Activated CD8-positive, alpha-beta memory T cell treated with anti-CD3 and anti-CD28 coated beads, Interleukin-2, amount 50 U/mL, for 1 hour (primary cell): Measurements from ENCODE around the gene RASA3.
"Not testable (repeated sequence)": the region's sequence is repeated elsewhere in the genome, so short reads cannot be mapped to it uniquely, and the experiment has no call there.

Experiments
- DNase-seq: peaks from one replicate; pipeline ENCODE4 v3.0.0-alpha.2; 2020; ENCODE audit errors: extremely low read depth

RASA3 gene

GRCh38 chr13:114114006-114114640 is 18.3 kb downstream of the RASA3 start:
- no peak for DNase-seq

DNA sequence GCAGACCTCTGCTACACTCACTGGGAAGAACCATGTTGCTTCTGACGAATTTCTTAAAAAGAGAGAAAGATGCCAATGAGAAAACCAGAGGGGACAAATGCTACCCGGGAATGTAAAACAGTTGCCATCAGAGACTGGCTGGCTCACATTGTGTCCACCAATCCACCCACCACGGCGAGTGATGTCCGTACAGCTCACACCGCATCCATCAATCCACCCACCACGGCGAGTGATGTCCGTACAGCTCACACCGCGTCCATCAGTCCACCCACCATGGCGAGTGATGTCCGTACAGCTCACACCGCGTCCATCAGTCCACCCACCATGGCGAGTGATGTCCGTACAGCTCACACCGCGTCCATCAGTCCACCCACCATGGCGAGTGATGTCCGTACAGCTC is 19.0 kb downstream of the RASA3 start:
- DNase-seq = not testable (repeated sequence)

- no peak for DNase-seq
These were observed 19.5 kb downstream of the RASA3 start for GRCh38 chr13:114112826-114113322.

DNA sequence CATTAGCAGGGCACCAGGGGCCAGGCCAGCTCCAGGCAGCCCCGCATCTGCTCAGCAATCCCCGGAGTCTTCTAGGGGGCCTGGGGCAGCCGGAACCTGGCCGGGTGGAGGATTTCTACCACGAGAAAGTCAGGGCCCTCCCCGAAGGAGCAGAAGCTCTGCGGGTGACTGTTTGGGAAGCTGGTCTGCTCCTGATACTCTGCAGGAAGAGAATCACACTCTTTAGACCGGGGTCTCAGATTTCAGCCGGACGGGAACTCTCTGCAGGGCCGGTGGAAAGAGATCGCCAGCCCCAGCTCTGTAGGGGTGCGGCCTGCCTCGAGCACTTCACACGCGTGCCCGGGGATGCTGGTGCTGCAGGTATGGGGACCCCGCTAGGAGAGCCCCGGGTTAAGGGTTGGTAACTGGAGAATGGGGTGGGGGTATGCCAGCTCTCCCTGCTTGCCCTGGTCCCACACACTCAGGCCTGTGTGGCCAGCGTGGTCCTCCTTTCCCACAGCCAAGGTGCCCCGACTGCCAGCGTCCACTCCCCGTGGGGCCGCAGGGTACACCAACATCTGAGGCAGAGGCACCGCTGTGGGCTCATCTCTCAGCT is 20.1 kb downstream of the RASA3 start:
- no peak for DNase-seq

DNA sequence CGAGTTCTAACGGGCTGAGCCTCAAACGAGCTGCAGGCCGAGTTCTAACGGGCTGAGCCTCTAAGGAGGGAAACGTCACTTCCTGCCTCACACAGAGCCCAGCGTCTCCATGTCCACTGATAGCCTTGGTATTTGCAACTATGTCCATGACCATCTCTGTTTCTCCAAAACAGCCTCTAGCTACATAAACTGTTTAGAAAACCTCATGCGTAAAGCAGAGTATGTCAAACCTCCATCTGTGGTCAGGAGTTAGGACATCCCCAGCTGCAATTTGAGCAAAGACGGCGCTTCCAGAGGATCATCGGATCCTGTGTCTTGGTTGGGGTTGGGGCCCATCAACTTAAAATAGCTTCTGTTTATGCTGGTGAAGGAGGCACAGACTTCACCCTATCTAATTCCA is 20.8 kb downstream of the RASA3 start:
- DNase-seq = no peak

- not testable (repeated sequence) for DNase-seq
These were observed 21.6 kb downstream of the RASA3 start for GRCh38 chr13:114110830-114111189.

- DNase-seq = peak; percentile 65
These were observed 22.2 kb downstream of the RASA3 start for GRCh38 chr13:114110091-114110829.

GRCh38 chr13:114109641-114110041 is 22.8 kb downstream of the RASA3 start:
- DNase-seq = no peak

DNA sequence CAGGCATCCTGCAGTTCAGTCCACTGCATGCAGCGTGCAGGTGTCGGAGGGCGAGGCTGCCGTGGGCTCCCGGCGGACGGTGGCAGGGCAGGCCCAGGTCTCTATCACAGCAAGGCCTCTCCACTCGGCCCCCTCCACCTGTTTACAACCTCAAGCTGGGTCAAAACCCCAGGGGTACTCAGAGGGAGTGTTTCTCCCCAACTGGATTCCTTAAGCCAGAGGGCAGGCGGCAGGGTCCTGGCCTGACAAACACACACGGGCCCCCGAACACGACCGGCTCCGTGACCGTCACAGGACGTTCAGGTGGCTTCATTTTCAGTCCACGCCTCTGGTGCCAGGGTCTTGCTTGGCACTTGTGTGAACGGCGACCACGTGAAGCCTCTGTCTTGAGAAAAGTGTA is 23.5 kb downstream of the RASA3 start:
- DNase-seq = no peak

DNA sequence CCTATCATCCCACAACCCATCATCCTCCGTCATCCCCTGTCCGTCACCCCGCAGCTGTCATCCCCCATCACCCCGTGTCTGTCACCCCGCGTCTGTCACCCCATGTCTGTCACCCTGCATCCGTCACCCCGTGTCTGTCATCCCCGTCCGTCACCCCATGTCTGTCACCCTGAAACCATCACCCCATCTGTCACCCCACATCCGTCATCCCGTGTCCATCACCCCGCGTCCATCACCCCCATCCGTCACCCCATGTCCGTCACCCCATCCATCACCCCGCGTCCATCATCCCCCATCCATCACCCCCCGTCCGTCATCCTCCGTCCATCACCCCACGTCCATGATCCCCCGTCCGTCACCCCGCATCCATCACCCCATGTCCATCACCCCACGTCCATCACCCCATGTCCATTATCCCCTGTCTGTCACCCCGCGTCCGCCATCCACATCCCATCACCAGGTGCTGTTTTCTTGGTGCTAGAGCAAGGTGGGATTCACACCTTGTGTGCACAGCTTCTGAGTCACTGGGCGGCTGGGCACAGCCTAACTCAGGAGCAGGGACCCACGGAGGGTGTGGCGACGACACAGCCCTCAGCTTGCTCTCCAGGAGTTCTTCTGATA is 24.2 kb downstream of the RASA3 start:
- DNase-seq = no peak

DNA sequence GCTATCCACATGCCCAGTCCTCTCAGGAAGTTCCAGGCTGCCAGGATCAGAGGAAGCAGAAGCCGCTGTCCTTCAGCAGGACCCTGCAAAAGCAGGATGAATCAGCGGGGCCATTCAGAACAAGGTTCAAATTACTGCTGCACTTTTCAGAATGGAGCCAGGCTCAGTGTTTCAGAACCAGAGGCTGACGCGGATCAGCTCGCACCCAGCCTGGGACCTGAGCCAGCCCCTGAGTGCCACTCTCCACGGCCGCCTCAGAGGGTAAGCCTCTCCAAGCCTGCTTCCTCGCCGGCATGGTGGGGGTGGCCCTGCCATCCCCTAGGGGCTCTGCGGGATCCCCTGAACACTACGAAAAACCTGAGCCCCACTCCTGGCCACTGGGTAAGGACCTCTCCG is 24.7 kb downstream of the RASA3 start:
- DNase-seq = no peak

GRCh38 chr13:114106991-114107685 is 25.3 kb downstream of the RASA3 start:
- DNase-seq = no peak

- DNase-seq = no peak
These were observed 25.9 kb downstream of the RASA3 start for GRCh38 chr13:114106526-114106925.

DNA sequence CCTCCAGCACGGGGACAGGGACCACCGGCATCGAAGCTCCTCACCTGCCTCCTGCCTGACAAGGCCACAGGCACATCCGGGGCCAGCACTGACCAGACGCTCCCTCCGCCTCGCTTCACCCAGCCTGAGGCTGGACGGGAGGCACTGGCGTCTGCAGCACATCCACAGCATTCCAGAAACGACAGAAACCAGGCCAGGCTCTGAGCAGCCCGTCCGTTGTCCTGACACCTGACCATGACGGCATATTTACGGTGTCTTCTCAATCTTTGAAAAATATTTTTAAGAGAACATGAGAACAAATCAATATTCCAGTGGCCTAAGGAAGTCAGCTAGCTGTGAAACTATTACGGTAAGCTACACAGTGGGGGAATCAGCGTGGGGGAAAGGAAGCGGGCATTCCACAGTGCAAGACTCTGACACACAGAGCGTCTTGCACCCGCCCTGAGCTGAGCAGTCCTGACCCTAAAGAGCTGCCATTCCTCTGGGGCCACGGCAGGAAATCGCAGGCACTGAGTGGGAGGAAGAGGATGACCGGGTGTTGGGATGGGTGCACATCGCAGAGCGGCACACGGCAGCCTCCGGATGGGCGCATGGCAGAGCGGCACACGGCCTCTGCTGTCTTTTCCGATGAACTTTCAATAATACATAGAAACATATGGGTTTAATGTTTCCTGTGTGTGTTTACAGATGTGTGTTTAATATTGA is 26.8 kb downstream of the RASA3 start:
- no peak for DNase-seq

DNA sequence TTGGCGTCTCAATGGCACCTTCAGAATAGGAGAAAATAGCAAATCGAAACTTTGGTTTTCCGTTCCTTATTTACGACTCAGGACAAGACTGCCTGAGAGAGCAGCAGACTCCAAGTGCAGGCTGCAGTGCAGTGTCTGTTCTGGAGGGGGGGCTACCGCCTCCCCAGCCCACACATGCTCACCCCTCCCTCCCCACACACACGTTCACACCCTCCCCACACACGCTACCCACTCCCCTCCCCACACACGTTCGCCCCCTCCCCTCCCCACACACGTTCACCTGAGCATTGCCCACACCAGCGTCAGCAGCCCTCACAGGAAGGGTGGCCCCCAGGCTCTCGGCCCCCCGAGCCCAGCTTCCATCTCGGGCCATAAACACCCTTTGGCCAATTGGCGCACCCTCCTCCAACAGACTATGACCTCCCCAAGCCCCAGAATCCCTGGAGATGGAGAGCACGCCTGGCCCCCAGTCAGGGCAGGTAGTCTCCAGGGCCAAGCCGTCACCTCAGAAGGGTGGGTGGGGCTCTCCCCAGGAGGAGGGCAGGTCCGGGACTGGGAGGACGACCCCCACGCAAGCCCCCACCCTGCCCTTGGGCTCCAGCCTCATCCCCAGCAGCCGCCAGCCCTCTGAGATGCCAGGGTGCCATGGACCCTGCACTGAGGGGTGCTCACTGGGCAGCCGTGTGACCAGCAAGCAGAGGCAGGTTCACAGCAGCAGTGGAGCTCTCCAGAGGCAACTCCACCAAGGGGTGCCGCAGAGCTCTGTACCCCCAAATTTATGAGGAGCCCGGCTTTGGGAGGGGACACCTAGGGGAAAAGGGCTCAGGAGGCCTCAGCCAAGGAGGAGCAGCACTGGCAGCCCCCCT is 27.5 kb downstream of the RASA3 start:
- no peak for DNase-seq

GRCh38 chr13:114103801-114104654 is 28.4 kb downstream of the RASA3 start:
- DNase-seq = no peak

DNA sequence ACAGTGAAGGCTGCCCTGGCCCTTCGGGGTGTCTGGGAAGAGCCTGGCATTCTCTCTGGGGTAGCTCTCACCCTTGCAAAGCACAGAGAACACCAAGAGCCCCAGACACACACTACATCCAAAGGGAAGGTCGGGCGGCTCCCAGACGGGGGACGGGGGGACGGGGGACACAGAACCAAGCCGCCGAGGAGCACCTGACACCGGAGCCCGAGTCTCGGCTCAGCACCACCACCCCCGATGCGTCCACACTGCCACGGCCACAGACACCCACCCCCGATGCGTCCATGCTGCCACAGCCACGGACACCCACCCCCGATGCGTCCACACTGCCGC is 29.2 kb downstream of the RASA3 start:
- DNase-seq = not testable (repeated sequence)

- no peak for DNase-seq
These were observed 29.7 kb downstream of the RASA3 start for GRCh38 chr13:114102521-114103288.

DNA sequence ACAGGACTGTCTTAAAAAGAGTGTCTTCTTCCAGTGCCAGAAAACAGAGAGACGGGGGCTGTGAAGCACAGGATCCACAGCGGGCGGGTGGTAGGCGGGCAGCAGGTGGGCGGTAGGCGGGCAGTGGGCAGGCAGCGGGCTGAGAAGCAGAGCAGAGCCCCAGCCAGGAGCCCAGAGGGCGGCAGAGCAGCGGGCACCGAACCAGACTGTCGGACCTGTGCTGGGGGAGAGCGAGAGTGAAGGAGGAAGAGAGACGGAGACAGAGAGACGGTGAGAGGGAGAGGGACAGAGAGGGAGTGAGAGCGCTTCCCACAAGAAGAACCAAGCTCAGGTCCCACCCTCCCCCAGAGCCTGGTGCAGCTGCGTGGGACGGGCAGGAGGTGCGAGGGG is 30.3 kb downstream of the RASA3 start:
- DNase-seq = no peak
